ENCODE data around the gene MAF. TPM values are rescaled to one million over a fixed set of nuclear protein-coding genes. Genes with fewer than 3 reads are reported as not detected.

MAF gene
- total and polyA plus RNA-seq, 7 donors = 6.0 to 52.3 (median 35.2) TPM

- no peaks in the 10 kb centered on the region for H3K36me3 ChIP-seq (ENCODE audit: insufficient read depth in 1 of 2, low read depth in 1 of 2)
- H3K9me3 ChIP-seq = no peaks in the 10 kb centered on the region
- no peak overlapping the region for H3K4me3 ChIP-seq
- DNase-seq (no peak), ATAC-seq (no peak)
- intact Hi-C loops (cut with DNase I) = no loop called here
- 42 to 75% (median 53%) methylated on average over 5 of the region's 5 CpGs for WGBS, 3 donors
- TF ChIP-seq, protein P1, sequence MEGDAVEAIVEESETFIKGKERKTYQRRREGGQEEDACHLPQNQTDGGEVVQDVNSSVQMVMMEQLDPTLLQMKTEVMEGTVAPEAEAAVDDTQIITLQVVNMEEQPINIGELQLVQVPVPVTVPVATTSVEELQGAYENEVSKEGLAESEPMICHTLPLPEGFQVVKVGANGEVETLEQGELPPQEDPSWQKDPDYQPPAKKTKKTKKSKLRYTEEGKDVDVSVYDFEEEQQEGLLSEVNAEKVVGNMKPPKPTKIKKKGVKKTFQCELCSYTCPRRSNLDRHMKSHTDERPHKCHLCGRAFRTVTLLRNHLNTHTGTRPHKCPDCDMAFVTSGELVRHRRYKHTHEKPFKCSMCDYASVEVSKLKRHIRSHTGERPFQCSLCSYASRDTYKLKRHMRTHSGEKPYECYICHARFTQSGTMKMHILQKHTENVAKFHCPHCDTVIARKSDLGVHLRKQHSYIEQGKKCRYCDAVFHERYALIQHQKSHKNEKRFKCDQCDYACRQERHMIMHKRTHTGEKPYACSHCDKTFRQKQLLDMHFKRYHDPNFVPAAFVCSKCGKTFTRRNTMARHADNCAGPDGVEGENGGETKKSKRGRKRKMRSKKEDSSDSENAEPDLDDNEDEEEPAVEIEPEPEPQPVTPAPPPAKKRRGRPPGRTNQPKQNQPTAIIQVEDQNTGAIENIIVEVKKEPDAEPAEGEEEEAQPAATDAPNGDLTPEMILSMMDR (IDR thresholded peaks at IDR 0.05) = no peak
- no peak overlapping the region for H3K27ac ChIP-seq
- H3K27me3 ChIP-seq (ENCODE audit: insufficient read depth in 3 of 3, low read length in 2 of 3) = no peaks in the 10 kb centered on the region
- no peaks in the 10 kb centered on the region for H3K4me1 ChIP-seq
Measured at GRCh38 chr16:79638386-79638785, 37.8 kb upstream of the MAF start.

- Histone ChIP-seq H3K9me3 (no peaks in the 10 kb centered on the region), H3K4me1 (no peaks in the 10 kb centered on the region), H3K36me3 (ENCODE audit: insufficient read depth in 1 of 2, low read depth in 1 of 2) (no peaks in the 10 kb centered on the region), H3K27ac (no peak overlapping the region), H3K4me3 (no peak overlapping the region), H3K27me3 (ENCODE audit: insufficient read depth in 3 of 3, low read length in 2 of 3) (no peaks in the 10 kb centered on the region)
- no peak for DNase-seq
- 82 to 100% (median 84%) methylated on average over 2 of the region's 2 CpGs for WGBS, 3 donors
- TF ChIP-seq, protein P1 (IDR thresholded peaks at IDR 0.05) = no peak
- intact Hi-C loops (cut with DNase I) = no loop called here
- ATAC-seq = no peak
Measured at GRCh38 chr16:79635488-79635887, 35.0 kb upstream of the MAF start.

DNA sequence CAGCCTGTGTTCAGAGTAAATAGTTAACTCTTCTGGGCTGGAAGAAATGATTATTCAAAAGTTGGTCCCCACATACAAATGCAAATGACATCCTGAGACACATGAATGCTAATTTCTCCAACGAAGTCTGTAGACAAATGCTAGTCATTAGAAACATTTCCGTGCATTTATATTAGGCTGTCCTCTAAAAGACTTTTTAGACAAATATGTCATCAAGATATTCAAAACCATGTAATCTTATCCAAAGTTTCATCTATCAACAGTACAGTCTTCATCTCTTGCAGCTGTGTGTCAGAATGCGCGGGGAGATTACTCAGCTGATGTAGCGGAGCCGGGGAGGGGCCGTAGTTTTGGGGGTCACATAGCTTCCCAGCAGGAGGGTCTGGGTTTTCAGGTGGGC is 33.8 kb upstream of the MAF start:
- no peak for DNase-seq
- Histone ChIP-seq H3K9me3 (no peaks in the 10 kb centered on the region), H3K4me3 (no peak overlapping the region), H3K27me3 (ENCODE audit: insufficient read depth in 3 of 3, low read length in 2 of 3) (no peaks in the 10 kb centered on the region), H3K36me3 (ENCODE audit: insufficient read depth in 1 of 2, low read depth in 1 of 2) (no peaks in the 10 kb centered on the region), H3K4me1 (no peaks in the 10 kb centered on the region), H3K27ac (no peak overlapping the region)
- WGBS, 3 donors = 84 to 85% (median 85%) methylated on average over 7 of the region's 7 CpGs
- no peak for ATAC-seq
- TF ChIP-seq, protein P1 (IDR thresholded peaks at IDR 0.05) = no peak
- intact Hi-C loops (cut with DNase I) = no loop called here

GRCh38 chr16:79632289-79632688 is 31.8 kb upstream of the MAF start:
- Histone ChIP-seq H3K9me3 (no peaks in the 10 kb centered on the region), H3K4me1 (no peaks in the 10 kb centered on the region), H3K36me3 (ENCODE audit: insufficient read depth in 1 of 2, low read depth in 1 of 2) (no peaks in the 10 kb centered on the region), H3K27me3 (ENCODE audit: insufficient read depth in 3 of 3, low read length in 2 of 3) (no peaks in the 10 kb centered on the region), H3K4me3 (no peak overlapping the region), H3K27ac (no peak overlapping the region)
- intact Hi-C loops (cut with DNase I) = no loop called here
- DNase-seq (no peak), ATAC-seq (peak in 1 of 4 donors; percentile 54)
- TF ChIP-seq, protein P1 (IDR thresholded peaks at IDR 0.05) = no peak
- WGBS, 3 donors = 67 to 76% (median 73%) methylated on average over 7 of the region's 7 CpGs

DNA sequence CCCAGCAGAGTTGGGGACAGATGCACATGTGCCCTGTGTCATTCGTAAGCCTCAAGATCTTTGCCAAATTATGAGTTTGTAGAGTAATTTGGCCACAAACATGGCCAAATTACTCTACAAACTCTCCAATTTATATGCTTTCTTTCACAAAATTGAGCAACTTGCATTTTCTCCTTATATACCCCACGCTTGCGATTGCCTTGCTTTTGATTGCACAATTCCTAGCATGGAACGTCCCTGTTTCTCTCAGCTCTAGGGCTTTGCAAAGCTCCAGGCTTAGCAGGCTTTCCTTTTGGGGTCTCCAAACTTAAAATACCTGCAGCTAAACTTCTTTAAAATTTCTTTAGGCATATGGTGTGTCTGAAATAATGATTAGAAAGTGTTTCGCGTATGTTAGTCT is 28.5 kb upstream of the MAF start:
- TF ChIP-seq, protein P1 (IDR thresholded peaks at IDR 0.05) = no peak
- no peak for ATAC-seq
- DNase-seq = no peak
- H3K4me3 ChIP-seq = no peak overlapping the region
- no peak overlapping the region for H3K27ac ChIP-seq
- intact Hi-C loops (cut with DNase I) = no loop called here
- no peaks in the 10 kb centered on the region for H3K9me3 ChIP-seq
- 88 to 95% (median 90%) methylated on average over 6 of the region's 6 CpGs for WGBS, 3 donors
- H3K4me1 ChIP-seq = no peaks in the 10 kb centered on the region
- H3K36me3 ChIP-seq (ENCODE audit: insufficient read depth in 1 of 2, low read depth in 1 of 2) = no peaks in the 10 kb centered on the region
- H3K27me3 ChIP-seq (ENCODE audit: insufficient read depth in 3 of 3, low read length in 2 of 3) = peaks cover 0 to 5% (median 2%) of the 10 kb centered on the region in 3 donors

Data from psoas muscle (tissue), 8 donors.